ENCODE results near the gene PDX1.

Gene PDX1

DNA sequence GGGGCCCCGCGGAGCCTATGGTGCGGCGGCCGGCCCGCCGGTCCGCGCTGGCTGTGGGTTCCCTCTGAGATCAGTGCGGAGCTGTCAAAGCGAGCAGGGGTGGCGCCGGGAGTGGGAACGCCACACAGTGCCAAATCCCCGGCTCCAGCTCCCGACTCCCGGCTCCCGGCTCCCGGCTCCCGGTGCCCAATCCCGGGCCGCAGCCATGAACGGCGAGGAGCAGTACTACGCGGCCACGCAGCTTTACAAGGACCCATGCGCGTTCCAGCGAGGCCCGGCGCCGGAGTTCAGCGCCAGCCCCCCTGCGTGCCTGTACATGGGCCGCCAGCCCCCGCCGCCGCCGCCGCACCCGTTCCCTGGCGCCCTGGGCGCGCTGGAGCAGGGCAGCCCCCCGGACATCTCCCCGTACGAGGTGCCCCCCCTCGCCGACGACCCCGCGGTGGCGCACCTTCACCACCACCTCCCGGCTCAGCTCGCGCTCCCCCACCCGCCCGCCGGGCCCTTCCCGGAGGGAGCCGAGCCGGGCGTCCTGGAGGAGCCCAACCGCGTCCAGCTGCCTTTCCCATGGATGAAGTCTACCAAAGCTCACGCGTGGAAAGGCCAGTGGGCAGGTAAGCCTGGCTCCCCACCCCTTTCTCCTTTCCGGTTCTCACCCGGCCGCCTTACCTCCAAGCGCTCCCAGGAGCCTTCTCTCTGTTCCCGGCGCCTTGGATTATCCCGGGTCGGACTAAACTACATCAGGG lies at the start of gene PDX1:
Gene PDX1, plus strand, starts transcription at position 67 of the 743 bp plus-strand sequence. Its CDS starts 139 bp downstream, at position 206.
- TF ChIP-seq, protein P1, sequence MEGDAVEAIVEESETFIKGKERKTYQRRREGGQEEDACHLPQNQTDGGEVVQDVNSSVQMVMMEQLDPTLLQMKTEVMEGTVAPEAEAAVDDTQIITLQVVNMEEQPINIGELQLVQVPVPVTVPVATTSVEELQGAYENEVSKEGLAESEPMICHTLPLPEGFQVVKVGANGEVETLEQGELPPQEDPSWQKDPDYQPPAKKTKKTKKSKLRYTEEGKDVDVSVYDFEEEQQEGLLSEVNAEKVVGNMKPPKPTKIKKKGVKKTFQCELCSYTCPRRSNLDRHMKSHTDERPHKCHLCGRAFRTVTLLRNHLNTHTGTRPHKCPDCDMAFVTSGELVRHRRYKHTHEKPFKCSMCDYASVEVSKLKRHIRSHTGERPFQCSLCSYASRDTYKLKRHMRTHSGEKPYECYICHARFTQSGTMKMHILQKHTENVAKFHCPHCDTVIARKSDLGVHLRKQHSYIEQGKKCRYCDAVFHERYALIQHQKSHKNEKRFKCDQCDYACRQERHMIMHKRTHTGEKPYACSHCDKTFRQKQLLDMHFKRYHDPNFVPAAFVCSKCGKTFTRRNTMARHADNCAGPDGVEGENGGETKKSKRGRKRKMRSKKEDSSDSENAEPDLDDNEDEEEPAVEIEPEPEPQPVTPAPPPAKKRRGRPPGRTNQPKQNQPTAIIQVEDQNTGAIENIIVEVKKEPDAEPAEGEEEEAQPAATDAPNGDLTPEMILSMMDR (IDR thresholded peaks at IDR 0.05; ENCODE audit: low read depth, low read length): no peak
- H3K4me3 ChIP-seq (replicated peaks in 1 of 2; ENCODE audit: low read depth in 2 of 2, low read length in 2 of 2): peak within 1 kb of the TSS in 1 of 2 donors; percentile 25

DNA sequence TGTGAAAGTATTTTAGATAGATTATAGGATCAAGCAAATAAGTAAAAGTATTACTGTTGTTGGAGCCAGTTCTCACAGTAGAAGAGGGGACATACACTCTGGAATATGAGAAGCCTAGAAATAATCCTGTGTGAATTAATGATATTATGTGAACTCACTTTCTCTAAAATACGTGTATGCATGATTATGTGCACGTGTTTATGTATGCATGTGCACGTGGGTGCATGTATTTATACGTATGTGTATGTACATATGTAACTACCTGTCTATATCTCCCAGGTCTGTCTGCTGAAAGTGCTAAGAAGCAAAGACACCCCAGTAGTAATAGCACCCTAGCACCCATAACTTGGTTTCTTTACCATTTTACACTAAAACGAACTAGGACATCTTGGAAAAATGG lies 41.5 kb upstream of the PDX1 start:
- TF ChIP-seq, protein P1 (IDR thresholded peaks at IDR 0.05; ENCODE audit: low read depth, low read length): no peak
- H3K4me3 ChIP-seq (replicated peaks in 1 of 2; ENCODE audit: low read depth in 2 of 2, low read length in 2 of 2): no peak overlapping the region
- no peak for DNase-seq (ENCODE audit: low read depth in 2 of 2)

More for the DNA sequence above, at the start of gene PDX1:
- DNase-seq (ENCODE audit: low read depth in 2 of 2): no peak

DNA sequence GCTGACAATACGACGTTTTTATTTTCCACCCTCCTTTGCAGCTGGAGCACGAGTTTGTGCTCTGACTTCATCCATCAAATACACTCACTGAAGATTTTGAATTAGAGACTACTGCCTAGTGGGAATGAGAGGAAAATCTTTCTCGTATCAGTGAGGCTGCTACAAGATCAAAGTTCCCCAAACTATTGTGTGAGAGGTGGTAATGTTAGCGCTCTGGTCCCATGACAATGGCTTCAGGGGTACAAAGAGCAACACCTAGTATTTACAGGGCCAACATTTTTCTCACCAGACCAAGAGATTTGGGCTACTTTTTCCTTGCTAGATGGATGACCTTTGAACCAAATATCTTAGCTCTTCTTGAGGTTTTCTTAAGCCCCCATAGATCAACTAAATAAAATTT lies 30.3 kb upstream of the PDX1 start:
- TF ChIP-seq, protein P1 (IDR thresholded peaks at IDR 0.05; ENCODE audit: low read depth, low read length): no peak
- H3K4me3 ChIP-seq (replicated peaks in 1 of 2; ENCODE audit: low read depth in 2 of 2, low read length in 2 of 2): no peak overlapping the region

DNA sequence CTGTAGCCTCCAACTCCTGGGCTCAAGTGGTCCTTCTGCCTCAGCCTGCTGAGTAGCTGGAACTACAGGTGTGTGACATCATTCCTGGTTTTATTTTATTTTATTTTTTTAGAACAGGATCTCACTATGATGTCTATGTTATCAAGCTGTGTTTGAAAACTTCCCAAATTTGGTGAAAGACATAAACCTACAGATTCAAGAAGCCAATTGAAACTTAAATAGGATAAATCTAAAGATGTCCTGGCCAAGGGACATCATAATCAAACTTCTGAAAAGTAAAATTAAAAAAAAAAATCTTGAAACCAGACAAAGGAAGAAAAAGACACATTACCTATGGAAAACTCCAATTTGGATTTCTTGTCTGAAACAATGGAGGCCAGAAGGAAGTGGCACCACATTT lies 23.1 kb upstream of the PDX1 start:
- TF ChIP-seq, protein P1 (IDR thresholded peaks at IDR 0.05; ENCODE audit: low read depth, low read length): no peak
- no peak overlapping the region for H3K4me3 ChIP-seq (replicated peaks in 1 of 2; ENCODE audit: low read depth in 2 of 2, low read length in 2 of 2)
- DNase-seq (ENCODE audit: low read depth in 2 of 2): no peak

More for the DNA sequence above, 30.3 kb upstream of the PDX1 start:
- no peak for DNase-seq (ENCODE audit: low read depth in 2 of 2)

DNA sequence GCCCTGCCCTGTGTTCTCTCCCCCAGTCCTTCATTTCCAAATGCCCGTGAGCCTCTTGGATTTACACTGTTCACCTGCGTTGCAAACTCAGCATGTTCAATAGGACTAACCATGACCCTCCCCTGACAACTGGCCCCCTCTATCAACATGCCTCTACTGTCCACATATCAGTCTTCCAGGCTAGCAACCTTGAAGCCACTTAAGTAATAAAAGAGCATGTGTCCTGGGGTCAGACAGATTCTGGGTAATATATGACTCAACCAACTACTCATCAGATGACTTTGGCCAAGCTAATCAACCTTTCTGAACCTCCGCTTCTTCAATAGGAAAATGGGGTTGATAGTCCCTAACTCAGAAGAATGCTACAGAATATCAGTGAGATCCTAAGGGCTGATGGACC lies 15.1 kb upstream of the PDX1 start:
- TF ChIP-seq, protein P1 (IDR thresholded peaks at IDR 0.05; ENCODE audit: low read depth, low read length): no peak
- no peak overlapping the region for H3K4me3 ChIP-seq (replicated peaks in 1 of 2; ENCODE audit: low read depth in 2 of 2, low read length in 2 of 2)
- no peak for DNase-seq (ENCODE audit: low read depth in 2 of 2)

DNA sequence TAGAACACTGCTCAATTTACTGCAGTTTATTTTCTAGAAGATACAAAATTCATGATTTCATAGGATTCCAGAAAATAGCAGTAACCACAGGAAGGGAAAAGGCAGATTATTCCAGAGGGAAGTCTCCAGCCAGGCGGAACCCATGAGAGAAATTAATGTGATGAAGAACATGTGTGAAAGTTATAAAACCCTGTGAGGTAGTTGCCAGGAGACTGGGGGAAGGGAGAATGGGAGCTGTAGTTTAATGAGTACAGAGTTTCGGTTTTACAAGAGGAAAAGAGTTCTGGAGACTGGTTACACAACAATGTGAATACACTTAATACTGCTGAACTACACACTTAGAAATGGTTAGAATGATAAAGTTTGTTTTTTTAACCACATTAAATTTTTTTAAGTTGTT lies 14.2 kb upstream of the PDX1 start:
- no peak for DNase-seq (ENCODE audit: low read depth in 2 of 2)
- TF ChIP-seq, protein P1 (IDR thresholded peaks at IDR 0.05; ENCODE audit: low read depth, low read length): no peak

More for the DNA sequence above, 14.2 kb upstream of the PDX1 start:
- no peak overlapping the region for H3K4me3 ChIP-seq (replicated peaks in 1 of 2; ENCODE audit: low read depth in 2 of 2, low read length in 2 of 2)
